Activated naive CD8-positive, alpha-beta T cell treated with anti-CD3 and anti-CD28 coated beads, Interleukin-2, amount 50 U/mL, for 16 hours (primary cell): ENCODE data around the gene CUTC.
"Not testable (repeated sequence)": the region's sequence is repeated elsewhere in the genome, so short reads cannot be mapped to it uniquely, and the experiment has no call there.

ENCODE experiments used
- DNase-seq: peaks from one replicate; pipeline ENCODE4 v3.0.0-alpha.2; 2020; ENCODE audit warnings: low read depth, low spot score

The CUTC gene, protein sequence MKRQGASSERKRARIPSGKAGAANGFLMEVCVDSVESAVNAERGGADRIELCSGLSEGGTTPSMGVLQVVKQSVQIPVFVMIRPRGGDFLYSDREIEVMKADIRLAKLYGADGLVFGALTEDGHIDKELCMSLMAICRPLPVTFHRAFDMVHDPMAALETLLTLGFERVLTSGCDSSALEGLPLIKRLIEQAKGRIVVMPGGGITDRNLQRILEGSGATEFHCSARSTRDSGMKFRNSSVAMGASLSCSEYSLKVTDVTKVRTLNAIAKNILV

DNA sequence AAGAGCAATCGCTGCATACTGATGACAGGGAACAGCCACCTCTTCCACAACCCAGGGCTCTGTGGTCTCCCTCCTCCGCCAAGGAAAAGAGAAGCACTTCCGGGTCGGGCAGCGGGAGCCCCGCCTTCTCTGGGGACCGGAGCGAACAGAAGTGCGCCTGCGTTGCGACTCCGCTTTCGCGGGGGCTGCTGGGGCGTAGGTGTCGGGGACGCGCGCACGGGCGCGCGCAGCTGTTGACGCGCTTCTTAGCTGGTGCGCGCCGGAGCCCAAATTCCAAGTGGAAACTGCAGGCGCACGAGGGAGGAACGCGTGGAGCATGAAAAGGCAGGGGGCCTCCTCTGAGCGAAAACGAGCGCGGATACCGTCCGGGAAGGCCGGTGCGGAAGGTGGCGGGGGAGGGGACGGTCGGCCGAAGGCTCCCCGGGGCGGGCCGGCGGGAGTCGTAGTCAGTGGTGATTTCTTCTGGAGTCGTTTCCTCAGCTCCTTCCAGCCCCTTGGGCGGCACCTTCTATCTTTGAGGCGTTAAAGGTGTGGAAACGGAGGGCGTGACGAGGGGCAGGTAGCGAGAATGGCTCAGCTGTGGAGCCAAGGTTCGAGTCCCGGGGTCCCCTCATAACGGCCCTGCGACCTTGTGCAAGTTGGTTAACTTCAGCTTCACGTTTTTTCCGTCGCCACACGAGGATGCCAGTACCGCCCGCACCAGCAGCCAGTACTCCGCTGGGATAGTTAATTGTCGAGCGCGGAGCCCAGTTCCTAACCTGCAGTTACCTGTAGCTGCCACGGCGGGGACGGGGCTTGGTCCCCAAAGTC is at the start of gene CUTC, which contains the start of gene COX15:
Gene CUTC (plus strand): TSS at position 202 of the 810 bp plus-strand sequence. CDS start 115 bp downstream, at position 317.
Gene COX15 (minus strand): TSS at position 95 of the 810 bp plus-strand sequence. CDS start 78 bp downstream, at position 17.
- peak; percentile 85 for DNase-seq

DNA sequence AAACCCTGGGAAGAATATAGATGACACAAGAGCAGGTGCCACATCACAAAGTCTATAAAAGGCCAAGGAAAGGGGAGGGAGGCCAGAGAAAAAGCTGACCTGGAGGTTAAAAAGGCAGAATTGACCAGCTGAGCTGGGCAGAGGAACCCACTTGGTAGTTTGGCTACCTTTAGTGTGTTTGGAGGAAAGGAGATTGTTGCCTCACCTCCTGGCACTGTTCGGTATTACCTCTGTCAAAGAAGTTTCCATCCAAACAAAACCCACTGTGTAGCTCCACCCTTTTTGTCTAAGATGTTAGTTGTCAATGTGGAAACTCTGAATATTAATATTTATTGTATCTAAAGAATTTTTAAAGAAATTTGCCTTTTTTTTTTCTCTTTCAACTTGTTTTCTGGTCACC is 49.3 kb upstream of the CUTC start:
- no peak for DNase-seq

DNA sequence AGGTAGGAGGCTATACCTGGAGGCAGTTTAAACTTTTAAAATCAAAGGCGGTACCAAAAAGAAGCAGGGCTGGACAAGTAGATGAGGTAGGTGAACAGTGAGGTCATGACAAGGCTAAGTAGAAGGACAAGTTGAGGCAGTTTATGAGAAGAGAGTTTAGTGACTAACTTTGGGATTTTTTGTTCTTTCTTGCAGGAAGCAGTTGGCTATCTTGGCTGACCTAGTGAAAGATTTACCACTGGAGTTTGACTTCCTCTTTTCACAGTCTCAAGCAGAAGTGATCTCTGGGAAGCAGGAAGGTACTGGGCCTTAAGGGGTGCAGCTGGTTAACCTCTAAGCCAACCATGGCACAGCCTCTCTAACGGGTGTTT is 46.5 kb upstream of the CUTC start:
- DNase-seq, result no peak

DNA sequence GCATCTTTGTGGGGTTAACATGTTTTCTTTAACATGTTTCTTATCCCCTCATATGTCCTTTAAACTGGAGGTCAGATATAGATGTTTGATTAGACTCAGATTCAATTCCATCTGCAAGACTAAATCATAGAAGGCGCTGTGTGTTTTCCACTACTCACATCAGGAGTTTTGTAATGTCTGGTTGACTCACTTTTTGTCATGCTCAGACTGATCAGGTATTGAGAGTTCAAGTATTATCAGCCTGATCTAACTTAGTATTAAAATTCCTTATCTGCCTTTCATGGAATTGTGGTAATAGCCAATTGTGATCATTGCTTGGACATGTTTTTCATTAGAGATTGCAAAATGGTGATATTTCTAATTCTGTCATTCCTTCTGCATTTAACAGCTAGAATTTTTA is 42.6 kb upstream of the CUTC start:
- DNase-seq, result no peak

DNA sequence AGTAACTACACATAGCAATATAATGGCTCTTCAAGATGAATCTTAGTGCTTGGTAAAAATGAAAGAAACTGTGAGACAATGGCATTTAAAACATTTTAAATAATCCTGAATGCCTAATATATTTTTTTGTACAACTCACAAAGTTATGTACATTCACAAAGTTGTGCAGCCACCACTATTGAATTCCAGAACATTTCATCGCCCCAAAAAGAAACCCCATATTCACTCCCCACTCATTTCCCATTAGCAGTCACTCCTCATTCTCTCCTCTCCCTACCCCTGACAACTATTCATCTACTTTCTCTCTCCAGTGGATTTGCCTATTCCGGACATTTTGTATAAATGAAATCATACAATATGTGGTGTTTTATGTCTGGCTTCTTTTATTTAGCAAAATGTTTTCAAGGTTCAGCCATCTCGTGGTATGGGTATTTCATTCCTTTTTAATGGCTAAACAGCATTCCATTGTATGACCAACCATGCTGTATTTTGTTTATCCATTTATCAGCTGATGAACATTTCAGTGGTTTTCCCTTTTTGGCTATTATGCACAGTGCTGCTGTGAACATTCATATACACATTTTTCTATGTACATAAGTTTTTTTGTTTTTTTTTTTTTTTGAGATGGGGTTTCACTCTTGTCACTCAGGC is 38.0 kb upstream of the CUTC start:
- no peak for DNase-seq

DNA sequence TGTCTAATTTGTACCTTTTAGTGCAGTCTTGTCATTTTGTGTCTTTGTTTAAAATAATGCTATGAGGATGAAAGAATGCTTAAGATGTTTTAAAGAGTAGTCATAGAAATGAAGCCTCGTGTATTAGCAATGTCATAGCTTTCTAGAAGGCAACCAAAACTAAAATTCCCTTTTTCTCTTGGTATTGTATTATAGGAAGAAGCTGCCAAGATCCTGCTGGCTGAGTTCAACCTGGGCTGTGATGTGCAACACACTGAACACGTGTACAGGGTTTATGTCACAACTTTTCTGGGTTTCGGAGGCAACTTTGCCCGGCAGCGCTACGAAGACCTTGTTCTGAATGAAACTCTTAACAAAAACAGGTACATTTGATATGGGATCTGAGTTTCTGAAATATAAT is 36.3 kb upstream of the CUTC start:
- no peak for DNase-seq

DNA sequence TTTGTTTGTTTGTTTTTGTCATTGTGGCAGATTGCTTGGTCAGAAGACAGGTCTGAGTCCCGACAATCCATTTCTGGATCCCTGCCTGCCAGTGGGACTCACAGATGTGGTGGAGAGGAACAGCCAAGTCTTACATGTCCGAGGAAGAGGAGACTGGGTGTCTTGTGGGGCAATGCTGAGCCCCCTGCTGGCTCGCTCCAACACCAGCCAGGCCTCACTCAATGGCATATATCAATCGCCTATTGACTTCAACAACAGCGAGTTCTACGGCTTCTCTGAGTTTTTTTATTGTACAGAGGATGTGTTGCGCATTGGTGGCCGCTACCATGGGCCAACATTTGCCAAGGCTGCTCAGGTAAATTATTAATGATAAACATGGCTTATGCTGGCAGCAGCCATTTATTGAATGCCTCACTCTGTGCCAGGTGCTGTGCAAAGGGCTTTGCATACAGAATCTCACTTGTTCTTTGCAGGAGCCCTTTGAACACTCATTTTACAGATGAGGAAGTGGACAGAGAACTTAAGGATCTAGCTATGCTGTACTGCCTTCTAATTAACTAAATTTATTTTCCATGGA is 33.4 kb upstream of the CUTC start:
- DNase-seq, result no peak

DNA sequence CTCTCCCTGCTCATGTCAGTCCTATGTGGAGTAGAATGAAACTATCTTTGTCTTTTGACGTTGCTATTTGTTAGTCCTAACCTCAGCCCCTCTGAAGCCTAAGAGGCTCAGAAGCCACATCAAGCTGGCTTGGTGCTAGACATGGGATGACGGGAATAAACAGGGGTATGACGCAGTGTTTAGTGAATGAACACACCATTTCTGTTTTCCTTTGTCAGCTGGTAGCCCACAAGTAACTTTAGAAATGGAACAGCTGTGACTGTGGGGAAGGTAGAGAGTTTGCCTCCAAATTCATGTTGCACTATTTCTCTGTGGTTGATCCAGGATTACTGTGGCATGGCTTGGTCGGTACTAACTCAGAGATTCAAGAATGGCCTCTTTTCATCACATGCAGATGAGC is 31.4 kb upstream of the CUTC start:
- no peak for DNase-seq

DNA sequence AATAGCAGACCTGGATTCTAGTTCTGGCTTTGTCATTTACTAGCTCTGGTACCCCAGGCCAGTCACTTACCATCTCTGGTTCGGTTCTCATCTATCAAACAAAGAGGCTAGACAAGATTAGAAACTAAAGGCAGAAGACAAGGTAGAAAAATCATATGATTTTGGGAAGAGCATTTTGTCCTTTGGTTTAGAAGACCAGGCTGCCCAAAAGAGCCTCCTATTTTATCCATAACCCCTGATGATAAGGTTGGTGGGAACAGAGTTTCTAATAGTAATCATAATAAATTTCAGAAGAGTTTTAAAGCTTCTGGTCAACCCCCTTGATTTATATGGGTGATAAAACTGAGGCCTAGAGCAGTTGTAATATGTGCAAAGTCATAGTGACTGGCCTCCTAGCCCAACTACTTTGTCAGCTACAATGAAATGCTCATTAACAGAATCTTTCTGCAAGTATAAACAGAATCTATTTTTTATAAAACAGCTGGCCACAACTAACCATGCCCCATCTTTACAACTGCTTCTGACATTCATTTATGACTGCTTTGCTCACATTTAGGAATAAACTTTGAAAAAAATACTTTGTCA is 23.5 kb upstream of the CUTC start:
- no peak for DNase-seq

DNA sequence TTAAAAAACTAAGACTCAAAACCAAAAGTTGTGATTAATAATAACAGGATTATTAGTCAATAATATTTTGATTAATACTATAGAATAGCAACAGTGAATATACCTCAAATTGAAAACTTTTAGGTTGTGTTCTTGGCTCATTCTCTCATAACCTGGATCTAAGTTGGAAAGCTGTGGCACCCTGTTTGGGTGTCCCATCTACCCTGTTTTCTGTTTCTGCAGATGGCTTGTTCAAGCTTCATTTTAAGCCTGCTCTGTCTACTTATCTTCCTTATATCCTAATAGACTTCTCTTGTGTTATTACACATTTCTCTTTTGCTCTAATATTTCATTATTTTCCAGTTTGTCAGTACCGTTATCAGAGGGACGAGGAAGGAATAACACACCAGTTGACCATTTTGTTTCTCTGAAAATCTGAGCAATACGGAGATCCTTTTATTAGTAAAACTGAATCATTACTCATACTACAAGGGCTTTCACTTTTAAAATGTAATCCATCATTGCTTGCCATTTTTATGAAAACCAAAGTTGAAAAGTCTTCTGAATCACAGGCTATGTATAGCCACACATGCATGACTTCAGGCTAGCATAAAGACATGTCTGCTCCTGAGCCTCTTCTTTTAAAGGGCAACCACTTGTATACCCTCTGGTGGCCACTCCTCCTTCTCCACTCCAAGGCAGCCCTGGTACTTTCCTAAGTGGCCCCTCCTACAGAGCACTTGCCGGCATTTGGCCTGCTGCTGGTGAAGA is 22.4 kb upstream of the CUTC start:
- DNase-seq, result no peak

DNA sequence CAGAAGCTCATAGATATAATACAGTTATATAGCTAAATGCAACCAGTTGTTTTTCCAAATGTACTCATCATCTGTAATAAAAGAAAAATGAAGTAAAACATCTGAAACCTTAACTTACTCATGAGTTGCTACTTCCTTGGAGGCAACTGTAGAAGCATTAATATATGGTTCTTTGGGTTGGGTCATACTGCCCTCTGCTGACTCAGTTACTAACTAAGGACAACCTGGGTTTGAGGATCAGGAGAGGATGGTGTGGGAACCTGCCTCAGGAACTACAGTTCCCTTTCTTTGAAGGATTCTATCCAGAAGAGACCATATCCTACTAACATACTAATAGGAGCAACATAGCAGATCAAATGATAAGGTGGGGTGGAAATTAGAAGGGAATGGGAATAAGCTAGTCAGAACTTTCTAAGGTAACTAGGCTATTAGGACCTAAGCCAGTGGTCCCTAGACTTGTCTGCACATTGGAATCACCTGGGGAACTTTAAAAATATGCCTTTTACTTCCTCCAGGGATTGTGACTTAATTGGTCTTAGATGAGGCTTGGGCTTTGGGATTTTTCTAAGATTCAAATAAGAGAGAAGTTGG is 20.8 kb upstream of the CUTC start:
- DNase-seq, result peak; percentile 4

DNA sequence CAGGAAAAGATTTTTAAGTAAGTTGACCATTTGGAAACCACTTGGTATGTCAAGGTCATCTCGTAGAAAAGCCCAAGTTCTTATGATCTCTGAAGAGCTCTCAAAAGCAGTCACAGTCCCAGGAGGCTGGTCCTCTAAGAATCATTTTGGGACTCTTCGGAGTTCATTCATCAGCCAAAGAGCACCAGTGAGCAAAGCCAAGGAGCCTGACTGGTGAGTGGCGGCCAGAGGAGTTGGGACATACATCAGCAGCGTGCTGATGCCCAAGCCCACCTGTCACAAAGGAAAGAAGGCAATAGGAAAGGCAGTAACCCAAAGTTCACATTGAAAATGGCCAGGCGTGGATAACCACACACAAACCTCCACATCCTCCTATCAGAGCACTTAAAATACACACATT is 17.6 kb upstream of the CUTC start:
- no peak for DNase-seq

DNA sequence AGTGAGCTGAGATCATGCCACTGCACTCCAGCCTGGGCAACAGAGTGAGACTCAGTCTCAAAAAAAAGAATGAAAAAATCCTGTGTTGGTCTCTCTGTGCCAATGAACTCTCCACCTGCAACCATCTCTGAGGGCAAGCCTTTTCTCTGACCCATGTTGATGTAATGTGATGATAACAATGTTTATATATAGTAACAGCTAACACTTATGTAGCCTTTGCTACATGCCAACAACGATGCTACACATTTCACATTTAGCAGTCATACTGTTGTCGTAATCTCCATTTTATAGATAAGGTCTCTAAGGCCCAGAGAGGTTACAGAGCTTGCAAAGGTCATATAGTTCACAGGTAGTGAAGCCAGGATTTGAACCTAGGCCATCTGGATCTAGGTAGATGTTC is 11.6 kb upstream of the CUTC start:
- DNase-seq, result no peak

DNA sequence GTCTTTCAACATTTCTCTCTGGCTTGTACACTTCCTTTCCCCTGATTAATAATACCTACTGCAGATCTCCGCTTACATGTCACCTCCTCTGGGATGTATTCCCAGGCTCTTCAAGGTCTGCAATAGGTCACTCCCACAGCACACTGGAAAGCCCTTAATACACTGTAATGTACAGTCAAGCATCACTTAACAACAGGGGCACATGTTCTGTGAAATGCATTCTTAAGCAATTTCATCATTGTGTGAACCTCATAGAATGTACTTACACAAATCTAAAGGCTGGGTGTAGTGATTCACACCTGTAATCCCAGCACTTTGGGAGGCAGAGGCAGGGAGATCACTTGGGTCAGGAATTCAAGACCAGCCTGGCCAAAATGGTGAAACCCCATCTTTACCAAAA is 2.0 kb upstream of the CUTC start:
- no peak for DNase-seq

DNA sequence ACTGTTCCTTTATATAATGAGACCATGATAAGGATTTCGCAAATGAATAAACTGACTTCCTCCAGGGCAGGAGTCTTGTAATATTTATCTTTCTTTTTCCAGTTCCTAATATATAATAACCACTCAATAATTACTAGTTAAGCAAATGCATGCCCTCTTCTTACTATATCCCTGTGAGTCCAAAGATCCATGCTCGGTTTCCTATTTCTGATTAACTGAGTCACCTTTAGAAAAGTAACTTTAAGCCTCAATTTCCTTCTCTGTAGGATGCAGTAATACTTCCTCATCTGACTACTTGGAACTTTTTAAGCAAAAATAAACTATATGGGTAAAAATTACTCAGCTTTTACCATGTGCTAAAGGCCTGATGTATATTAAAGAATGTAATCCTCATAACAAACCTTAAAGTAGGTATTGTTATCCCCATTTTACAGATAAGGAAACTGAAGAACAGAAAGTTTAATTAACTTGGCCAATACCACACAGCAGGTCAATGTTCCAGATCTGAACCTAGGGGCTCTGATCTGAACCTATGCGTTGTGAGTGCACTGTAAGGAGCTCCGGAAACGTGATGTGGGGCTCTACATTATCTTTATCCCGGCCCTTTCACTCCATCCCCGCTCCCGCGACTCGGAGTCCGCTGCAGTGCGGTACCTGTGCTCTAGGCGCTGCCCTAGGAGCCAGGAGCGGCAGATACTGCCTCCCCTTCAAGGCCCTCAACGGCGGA is 565 bp upstream of the CUTC start:
- no peak for DNase-seq

DNA sequence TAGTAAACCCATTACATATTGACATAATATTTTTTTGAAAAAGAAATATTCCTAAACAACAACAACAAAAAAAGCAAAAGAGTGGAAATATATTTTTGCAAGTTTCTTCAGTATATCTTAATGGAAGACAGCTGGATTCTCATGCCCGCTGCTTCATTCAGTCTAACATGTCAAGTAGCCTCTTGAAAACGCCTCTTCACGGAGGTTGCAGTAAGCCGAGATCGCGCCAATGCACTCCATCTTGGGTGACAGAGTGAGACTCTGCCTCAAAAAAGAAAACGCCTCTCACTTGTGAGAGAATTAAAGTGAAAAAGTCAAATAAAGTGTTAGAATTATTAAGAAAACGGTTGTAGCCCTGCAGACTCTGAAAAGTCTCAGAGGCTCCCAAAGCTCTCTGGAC is 1.3 kb downstream of the CUTC start:
- DNase-seq, result no peak

DNA sequence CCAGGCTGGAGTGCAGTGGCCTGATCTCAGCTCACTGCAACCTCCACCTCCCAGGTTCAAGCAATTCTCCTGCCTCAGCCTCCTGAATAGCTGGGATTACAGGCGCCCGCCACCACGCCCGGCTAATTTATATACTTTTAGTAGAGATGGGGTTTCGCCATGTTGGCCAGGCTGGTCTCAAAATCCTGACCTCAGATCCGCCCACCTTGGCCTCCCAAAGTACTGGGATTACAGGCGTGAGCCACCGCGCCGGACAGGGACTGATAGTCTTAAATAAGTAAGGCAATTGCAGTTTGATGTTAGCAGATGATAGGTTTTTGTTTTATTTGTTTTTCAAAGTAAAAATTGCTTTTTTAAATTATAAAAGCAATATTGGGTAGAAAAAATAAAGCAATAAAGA is 2.1 kb downstream of the CUTC start:
- not testable (repeated sequence) for DNase-seq

DNA sequence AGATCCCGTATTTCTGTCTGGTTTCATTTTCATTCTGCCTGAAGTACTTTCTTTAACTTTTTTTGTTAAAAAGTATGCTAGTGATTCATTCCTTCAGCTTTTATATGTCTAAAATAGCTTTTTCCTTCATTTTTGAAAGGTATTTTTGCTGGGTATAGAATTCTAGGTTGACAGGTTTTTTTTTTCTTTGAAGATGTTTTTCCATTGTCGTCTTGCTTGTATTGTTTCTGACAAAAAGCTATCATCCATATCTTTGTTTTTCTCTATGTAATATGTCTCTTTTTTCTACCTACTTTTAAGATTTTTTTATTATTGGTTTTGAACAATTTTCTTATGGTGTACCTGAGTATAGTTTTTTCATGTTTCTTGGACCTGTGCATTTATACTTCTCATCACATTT is 8.2 kb downstream of the CUTC start:
- no peak for DNase-seq

DNA sequence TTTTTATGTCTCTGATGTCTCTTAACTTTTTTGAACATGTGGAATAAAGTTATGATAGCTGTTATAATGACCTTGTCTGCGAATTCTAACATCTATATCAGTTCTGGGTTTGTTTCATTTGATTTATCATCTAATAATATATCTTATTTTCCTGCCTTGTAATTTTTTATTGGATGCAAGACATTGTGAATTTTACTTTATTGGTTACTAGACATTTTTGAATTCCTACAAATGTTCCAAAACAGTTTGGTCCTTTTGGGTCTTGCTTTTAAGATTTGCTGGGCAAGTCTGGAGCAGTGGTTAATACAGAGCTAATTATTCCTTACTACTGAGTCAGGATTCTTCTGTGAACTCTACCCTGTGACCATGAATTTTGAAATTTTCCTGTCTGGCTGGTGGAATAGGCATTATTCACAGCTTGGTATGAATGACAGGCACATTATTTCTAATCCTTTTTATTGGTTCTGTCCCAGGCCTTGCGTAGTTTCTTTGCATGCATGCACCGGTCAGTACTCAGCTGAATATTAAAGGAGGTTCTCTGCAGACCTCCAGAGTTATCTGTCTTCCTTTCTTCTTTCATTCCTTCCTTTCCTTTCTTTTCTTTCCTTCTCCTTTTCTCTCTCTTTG is 9.0 kb downstream of the CUTC start:
- no peak for DNase-seq

DNA sequence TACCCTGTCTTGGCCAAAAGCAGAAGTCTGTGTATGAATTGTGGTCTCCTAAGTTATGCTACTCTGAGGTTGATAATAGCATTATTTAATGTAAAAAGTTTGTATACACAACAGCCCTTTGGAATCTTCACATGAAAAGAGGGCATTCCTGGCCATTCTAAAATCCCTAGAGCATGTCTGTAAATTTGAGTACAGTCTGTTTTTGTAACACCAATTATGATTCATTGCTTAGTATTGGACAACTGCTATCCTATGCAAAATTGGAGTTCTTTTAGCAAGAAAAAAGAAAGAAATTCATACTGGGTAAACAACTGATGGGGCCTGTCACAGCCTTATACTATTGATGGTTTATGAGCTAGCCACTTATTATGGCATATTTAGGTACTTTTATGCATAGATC is 10.2 kb downstream of the CUTC start:
- DNase-seq, result no peak
